Measurements from ENCODE around the gene FARS2. TPM values are rescaled to one million over a fixed set of nuclear protein-coding genes. Genes with fewer than 3 reads are reported as not detected.

Gene FARS2
- total and polyA plus RNA-seq, 2 donors (not counting 3 experiments of a cell fraction or from before 2014, with no cell fraction given), result 20.2 to 20.5 TPM

DNA sequence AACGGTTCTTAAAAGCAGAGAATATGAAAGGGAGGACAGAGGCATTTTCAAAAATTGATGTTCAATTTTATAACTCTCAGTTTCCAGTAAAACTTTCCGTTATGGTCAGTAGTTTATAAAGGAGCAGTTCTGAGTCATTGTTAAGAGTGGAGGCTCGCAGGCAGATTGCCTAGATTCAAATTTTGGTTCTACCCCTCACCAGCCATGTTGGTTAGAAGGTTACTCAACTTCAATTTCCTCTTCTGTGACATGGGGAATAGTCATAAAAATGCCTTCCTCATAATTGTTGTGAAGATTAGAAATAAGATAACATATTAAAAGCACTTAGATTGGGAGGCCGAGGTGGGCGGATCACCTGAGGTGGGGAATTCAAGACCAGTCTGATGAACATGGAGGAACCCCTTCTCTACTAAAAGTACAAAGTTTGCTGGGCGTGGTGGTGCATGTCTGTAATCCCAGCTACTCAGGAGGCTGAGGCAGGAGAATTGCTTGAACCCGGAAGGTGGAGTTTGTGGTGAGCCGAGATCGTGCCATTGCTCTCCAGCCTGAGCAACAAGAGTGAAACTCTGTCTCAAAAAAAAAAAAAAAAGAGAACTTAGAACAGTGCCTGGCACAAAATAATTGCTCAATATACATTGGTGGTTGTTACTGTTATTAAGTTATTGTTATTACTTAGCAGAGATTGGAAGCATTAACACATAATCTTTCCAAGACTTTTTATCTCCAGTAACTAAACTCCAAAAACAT is 396.5 kb downstream of the FARS2 start:
- H3K36me3 ChIP-seq (ENCODE audit: control insufficient read depth in 2 of 2, extremely low read depth in 1 of 2, insufficient read depth in 2 of 2, low read length in 2 of 2), result no peaks in the 10 kb centered on the region
- intact Hi-C loops (cut with micrococcal nuclease) (no loop called here), dilution Hi-C loops (cut with MboI; ENCODE audit: extremely low pct_ligation_motif_present, low sequenced_read_pairs) (no loop called here)
- no peaks in the 10 kb centered on the region for H3K27me3 ChIP-seq (ENCODE audit: control insufficient read depth in 2 of 2, insufficient read depth in 2 of 2, low read length in 2 of 2)
- no peak overlapping the region for H3K4me3 ChIP-seq (replicated peaks in 1 of 3; ENCODE audit: insufficient read depth in 1 of 3, low read depth in 1 of 3, low read length in 3 of 3)
- DNase-seq (ENCODE audit: low read depth, low spot score), result no peak
- H3K4me1 ChIP-seq (ENCODE audit: control insufficient read depth, extremely low read depth, insufficient read depth, low read length), result no peaks in the 10 kb centered on the region
- no peaks in the 10 kb centered on the region for H4K20me1 ChIP-seq (replicated peaks; ENCODE audit: control insufficient read depth, extremely low read depth, insufficient read depth, low read length)
- H2AFZ ChIP-seq (ENCODE audit: low read depth, low read length), result no peak overlapping the region
- CTCF ChIA-PET, result no interaction called here
- H3K9ac ChIP-seq (replicated peaks; ENCODE audit: extremely low read depth, insufficient read depth, low read length), result no peak overlapping the region
- no peaks in the 10 kb centered on the region for H3K79me2 ChIP-seq (ENCODE audit: control insufficient read depth, insufficient read depth, low read length)
- H3K27ac ChIP-seq (ENCODE audit: insufficient read depth, low read depth, low read length), result no peak overlapping the region
- POLR2A ChIA-PET, result no interaction called here
- H3K4me2 ChIP-seq (ENCODE audit: insufficient read depth, low read length), result no peak overlapping the region
- no peaks in the 10 kb centered on the region for H3K9me3 ChIP-seq (replicated peaks; ENCODE audit: control insufficient read depth, insufficient read depth, low read length)
- TF ChIP-seq EZH2 (IDR thresholded peaks at IDR 0.05; ENCODE audit: borderline replicate concordance, low read depth, low read length, severe bottlenecking), result no peak
- no peak for TF ChIP-seq GATA2 (IDR thresholded peaks at IDR 0.05; ENCODE audit: insufficient read depth, insufficient read length, low read depth, low read length)
- TF ChIP-seq, protein P1, sequence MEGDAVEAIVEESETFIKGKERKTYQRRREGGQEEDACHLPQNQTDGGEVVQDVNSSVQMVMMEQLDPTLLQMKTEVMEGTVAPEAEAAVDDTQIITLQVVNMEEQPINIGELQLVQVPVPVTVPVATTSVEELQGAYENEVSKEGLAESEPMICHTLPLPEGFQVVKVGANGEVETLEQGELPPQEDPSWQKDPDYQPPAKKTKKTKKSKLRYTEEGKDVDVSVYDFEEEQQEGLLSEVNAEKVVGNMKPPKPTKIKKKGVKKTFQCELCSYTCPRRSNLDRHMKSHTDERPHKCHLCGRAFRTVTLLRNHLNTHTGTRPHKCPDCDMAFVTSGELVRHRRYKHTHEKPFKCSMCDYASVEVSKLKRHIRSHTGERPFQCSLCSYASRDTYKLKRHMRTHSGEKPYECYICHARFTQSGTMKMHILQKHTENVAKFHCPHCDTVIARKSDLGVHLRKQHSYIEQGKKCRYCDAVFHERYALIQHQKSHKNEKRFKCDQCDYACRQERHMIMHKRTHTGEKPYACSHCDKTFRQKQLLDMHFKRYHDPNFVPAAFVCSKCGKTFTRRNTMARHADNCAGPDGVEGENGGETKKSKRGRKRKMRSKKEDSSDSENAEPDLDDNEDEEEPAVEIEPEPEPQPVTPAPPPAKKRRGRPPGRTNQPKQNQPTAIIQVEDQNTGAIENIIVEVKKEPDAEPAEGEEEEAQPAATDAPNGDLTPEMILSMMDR (IDR thresholded peaks at IDR 0.05; ENCODE audit: extremely low read depth in 1 of 2, insufficient read depth in 1 of 2, low read depth in 1 of 2, low read length in 2 of 2), result no peak
- no peak for TF ChIP-seq POLR2A (IDR thresholded peaks at IDR 0.05; ENCODE audit: low read depth, low read length)
- no peak for TF ChIP-seq MYC (IDR thresholded peaks at IDR 0.05; ENCODE audit: low read depth, low read length)
- TF ChIP-seq JUN (IDR thresholded peaks at IDR 0.05; ENCODE audit: borderline replicate concordance, insufficient read depth, insufficient read length, low read depth), result no peak
- no peak for TF ChIP-seq POLR2AphosphoS5 (IDR thresholded peaks at IDR 0.05; ENCODE audit: insufficient read depth, low read depth, low read length)
- no peak for TF ChIP-seq FOS (IDR thresholded peaks at IDR 0.05; ENCODE audit: borderline replicate concordance, insufficient read depth, low read length)
- TF ChIP-seq, protein P2, sequence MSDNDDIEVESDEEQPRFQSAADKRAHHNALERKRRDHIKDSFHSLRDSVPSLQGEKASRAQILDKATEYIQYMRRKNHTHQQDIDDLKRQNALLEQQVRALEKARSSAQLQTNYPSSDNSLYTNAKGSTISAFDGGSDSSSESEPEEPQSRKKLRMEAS (IDR thresholded peaks at IDR 0.05; ENCODE audit: insufficient read depth, insufficient read length), result no peak
- no peaks in the 10 kb centered on the region for H3K9me1 ChIP-seq (replicated peaks; ENCODE audit: control insufficient read depth, extremely low read depth, insufficient read depth, low read length)
- FAIRE-seq, result no peak
- no TSS peak for BruUV-seq (replicated peaks)
